ENCODE measurements around the gene LPP.

The LPP gene

DNA sequence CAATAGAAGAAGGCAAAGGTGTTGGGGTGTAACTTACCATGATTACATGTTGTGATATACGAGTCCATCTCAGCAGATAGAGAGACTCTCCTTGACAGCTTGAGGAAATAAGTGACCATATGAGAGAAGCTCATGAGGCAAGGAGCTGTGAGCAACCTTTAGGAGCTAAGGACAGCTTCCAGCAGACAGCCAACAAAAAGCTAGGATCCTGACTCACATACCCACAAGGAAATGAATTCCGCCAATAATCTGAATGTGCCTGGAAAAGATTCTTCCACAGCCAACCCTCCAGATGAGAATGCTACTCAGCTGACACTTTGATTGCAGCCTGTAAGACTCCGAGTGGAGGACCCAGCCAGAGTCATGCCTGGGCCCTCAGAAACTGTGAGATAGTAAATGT, 678.2 kb downstream of the LPP start:
- DNase-seq (ENCODE audit: insufficient read length) (no peak), FAIRE-seq (no peak)
- no peak for TF ChIP-seq POLR2A (IDR thresholded peaks at IDR 0.05; ENCODE audit: low read depth, low read length)
- no peak for TF ChIP-seq TAF1 (IDR thresholded peaks at IDR 0.05; ENCODE audit: borderline replicate concordance, low read depth, low read length)
- TF ChIP-seq POLR2AphosphoS5 (IDR thresholded peaks at IDR 0.05; ENCODE audit: low read depth, low read length), result no peak

DNA sequence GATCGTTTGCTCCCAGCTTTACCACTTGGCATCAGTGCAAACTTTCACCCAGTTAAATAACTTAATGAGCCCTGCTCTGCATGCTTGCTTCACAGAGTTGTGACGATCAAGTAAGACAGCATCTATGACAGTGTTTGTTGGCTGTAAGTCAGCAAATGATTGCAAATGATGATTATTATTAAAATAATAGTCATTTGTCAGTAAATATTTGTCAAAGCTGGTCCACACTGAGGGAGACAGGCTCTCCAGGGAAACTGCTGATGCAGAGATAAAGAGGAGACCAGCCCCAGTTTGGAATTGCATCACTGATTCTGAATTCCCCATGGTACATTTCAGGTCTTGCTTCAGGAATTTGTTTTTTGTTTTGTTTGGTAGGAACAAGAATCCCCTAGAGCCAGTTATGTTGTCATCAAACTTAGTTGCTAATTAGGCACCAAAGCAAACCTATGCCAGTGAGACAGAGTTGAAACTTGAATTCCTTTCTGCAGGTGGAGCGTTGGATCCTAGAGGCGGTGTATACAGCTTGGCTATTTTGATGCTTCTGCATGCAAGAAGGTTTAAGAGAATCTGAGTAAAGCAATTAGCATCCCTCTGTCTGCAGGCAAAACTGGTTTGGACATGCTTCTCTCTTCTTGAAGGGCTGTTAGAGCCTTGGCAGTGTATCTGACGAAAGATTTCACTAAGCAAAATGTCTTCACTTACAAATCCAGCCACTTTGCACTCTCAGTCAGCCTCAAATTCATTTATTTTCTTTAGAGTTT, 679.2 kb downstream of the LPP start:
- TF ChIP-seq POLR2AphosphoS5 (IDR thresholded peaks at IDR 0.05; ENCODE audit: low read depth, low read length) (no peak), POLR2A (IDR thresholded peaks at IDR 0.05; ENCODE audit: low read depth, low read length) (no peak), TAF1 (IDR thresholded peaks at IDR 0.05; ENCODE audit: borderline replicate concordance, low read depth, low read length) (no peak)
- no peak for DNase-seq (ENCODE audit: insufficient read length)
- FAIRE-seq, result no peak

DNA sequence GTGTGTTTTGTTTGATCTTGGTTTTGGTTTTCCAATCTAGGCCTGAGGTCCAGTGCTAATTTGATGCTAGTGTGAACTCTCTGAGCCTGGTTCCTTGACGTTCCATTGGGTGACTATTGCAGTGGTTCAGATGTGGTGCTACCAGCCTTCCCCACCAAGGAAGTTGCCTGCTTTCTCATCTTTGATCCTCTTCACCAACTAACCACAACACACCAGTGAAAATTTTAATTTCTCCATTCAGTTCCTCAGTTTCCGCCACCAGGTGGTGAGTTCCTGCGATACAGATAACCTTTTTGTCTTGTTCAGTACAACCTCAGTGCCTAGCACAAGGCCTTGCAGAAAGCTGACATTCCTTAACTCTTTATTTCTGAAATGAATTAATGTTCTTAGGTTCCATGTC, 680.4 kb downstream of the LPP start:
- FAIRE-seq (no peak), DNase-seq (ENCODE audit: insufficient read length) (no peak)
- TF ChIP-seq POLR2A (IDR thresholded peaks at IDR 0.05; ENCODE audit: low read depth, low read length) (no peak), TAF1 (IDR thresholded peaks at IDR 0.05; ENCODE audit: borderline replicate concordance, low read depth, low read length) (no peak), POLR2AphosphoS5 (IDR thresholded peaks at IDR 0.05; ENCODE audit: low read depth, low read length) (no peak)

DNA sequence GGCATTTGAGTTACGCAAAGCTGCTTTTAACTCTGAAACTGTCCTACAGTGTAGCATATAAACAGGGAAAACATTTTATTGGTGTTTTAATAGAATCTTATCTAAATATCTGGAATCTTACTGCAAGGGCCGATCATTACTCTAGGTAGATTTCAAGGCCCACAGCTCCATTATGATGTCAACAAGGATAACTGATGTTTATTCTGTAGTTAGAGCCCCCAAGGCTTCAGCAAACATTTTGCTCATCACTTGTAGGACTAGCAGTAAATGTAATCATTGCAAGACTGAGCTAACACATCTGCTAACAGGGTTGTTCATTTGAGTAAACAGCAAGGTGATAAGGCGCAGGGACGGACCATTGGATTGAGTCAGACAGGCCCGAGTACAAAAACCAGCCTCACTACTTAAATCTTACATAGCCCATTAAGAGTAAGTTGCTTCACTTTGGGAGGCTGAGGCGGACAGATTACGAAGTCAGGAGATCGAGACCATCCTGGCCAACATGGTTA, 685.3 kb downstream of the LPP start:
- no peak for FAIRE-seq
- TF ChIP-seq TAF1 (IDR thresholded peaks at IDR 0.05; ENCODE audit: borderline replicate concordance, low read depth, low read length), result no peak
- no peak for TF ChIP-seq POLR2AphosphoS5 (IDR thresholded peaks at IDR 0.05; ENCODE audit: low read depth, low read length)
- TF ChIP-seq POLR2A (IDR thresholded peaks at IDR 0.05; ENCODE audit: low read depth, low read length), result no peak
- DNase-seq (ENCODE audit: insufficient read length), result no peak

DNA sequence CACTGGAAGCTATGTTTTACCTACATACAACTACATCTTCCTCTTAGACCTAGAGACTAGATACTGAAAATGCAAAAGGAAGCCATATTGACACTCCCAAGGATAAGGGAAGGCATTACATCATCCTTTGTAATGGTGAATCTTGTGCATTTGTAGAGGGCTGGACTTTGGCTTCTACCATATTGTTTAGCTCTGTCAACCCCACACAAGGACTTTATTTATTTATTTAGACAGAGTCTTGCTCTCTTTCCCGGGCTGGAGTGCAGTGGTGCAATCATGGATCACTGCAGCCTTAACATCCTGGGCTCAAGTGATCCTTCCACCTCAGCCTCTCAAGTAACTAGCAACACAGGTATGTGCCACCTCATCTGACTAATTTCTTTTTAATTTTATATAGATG, 686.3 kb downstream of the LPP start:
- no peak for TF ChIP-seq POLR2AphosphoS5 (IDR thresholded peaks at IDR 0.05; ENCODE audit: low read depth, low read length)
- TF ChIP-seq TAF1 (IDR thresholded peaks at IDR 0.05; ENCODE audit: borderline replicate concordance, low read depth, low read length), result no peak
- FAIRE-seq, result no peak
- no peak for DNase-seq (ENCODE audit: insufficient read length)

DNA sequence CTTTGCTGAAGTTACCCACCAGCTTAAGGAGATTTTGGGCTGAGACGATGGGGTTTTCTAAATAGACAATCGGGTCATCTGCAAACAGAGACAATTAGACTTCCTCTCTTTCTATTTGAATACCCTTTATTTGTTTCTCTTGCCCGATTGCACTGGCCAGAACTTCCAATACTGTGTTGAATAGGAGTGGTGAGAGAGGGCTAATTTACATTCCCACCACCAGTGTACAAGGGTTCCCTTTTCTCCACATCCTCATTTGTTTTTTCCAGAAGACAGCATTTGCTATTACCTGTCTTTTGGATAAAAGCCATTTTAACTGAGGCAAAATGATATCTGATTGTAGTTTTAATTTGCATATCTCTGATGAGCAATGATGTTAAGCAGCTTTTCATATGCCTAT, 687.9 kb downstream of the LPP start:
- DNase-seq (ENCODE audit: insufficient read length) (no peak), FAIRE-seq (no peak)
- TF ChIP-seq TAF1 (IDR thresholded peaks at IDR 0.05; ENCODE audit: borderline replicate concordance, low read depth, low read length) (no peak), POLR2A (IDR thresholded peaks at IDR 0.05; ENCODE audit: low read depth, low read length) (no peak), POLR2AphosphoS5 (IDR thresholded peaks at IDR 0.05; ENCODE audit: low read depth, low read length) (no peak)

DNA sequence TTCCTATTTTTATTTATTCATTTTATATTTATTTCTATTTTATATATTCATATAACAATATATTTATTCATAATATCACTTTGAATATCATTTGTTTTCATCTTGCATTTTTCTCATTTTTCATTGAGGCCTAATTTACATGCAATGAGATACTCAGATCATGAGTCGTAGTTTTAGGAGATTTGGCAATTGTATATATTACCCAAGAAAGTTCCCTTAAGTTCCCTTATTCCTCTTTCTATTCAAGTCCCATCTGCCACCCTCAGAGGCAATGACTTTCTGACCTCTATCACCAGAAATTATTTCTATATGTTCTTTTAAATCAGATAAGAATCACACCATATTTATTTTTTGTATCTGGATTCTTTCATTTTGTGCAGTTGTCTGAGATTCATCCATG, 688.7 kb downstream of the LPP start:
- DNase-seq (ENCODE audit: insufficient read length) (no peak), FAIRE-seq (no peak)
- TF ChIP-seq POLR2AphosphoS5 (IDR thresholded peaks at IDR 0.05; ENCODE audit: low read depth, low read length) (no peak), TAF1 (IDR thresholded peaks at IDR 0.05; ENCODE audit: borderline replicate concordance, low read depth, low read length) (no peak), POLR2A (IDR thresholded peaks at IDR 0.05; ENCODE audit: low read depth, low read length) (no peak)

DNA sequence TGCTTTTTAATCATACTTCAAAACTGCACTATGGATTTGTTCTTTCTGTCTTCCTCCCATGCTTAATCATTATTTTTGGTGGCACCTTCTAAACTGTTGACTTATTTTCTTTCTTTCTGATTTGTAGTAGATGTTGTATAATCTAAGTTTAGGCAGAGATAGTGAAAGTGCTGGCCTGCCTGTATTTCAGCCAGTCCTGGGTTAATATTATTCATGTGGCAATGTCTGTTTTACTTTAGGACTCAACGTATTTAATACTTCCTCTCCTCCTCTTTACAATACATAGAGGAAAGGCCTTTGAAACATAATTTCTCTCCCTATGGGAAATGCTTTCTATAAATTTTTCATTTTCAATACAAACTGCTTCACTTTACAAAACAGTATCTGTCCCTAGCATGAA, 690.1 kb downstream of the LPP start:
- no peak for TF ChIP-seq POLR2AphosphoS5 (IDR thresholded peaks at IDR 0.05; ENCODE audit: low read depth, low read length)
- no peak for TF ChIP-seq POLR2A (IDR thresholded peaks at IDR 0.05; ENCODE audit: low read depth, low read length)
- TF ChIP-seq TAF1 (IDR thresholded peaks at IDR 0.05; ENCODE audit: borderline replicate concordance, low read depth, low read length), result no peak
- DNase-seq (ENCODE audit: insufficient read length) (no peak), FAIRE-seq (no peak)

DNA sequence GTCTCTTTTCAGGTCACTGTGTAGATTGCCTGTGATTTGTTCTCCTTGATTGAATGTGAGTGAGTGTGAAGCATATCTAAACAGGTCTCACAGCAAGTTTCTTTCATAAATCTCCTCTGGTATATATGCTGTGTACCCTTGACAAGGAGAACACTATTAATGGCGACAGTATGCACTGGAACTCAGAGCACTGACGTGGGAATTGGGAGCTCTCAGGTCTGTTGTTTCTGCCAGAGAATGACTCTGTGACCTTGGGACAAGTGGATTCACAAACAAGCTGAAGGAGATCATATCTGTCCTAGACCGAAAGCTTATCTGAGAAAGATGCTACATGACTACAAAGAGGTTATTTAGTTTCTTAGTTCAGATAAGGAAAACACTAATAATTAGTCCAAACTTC, 691.6 kb downstream of the LPP start:
- no peak for FAIRE-seq
- TF ChIP-seq TAF1 (IDR thresholded peaks at IDR 0.05; ENCODE audit: borderline replicate concordance, low read depth, low read length) (no peak), POLR2A (IDR thresholded peaks at IDR 0.05; ENCODE audit: low read depth, low read length) (no peak), POLR2AphosphoS5 (IDR thresholded peaks at IDR 0.05; ENCODE audit: low read depth, low read length) (no peak)
- no peak for DNase-seq (ENCODE audit: insufficient read length)

DNA sequence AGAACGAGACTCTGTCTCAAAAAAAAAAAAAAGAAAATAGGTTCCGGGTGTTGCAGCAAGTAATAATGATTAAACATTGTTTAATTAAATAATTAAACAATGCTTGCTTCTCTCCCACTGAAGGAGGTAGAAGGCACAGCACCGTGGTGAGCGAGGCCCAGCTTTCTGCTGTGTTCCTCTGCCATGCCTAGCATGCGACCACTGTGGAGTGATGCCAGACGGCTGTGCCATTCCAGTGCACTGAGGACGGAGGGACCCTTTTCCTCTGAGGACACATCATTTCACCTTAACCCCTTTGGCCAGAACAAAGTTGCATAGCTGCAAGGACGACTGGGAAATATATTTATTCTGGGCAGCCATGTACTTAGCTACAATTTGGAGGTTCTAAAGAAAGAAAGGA, 695.0 kb downstream of the LPP start:
- no peak for DNase-seq (ENCODE audit: insufficient read length)
- TF ChIP-seq POLR2AphosphoS5 (IDR thresholded peaks at IDR 0.05; ENCODE audit: low read depth, low read length), result no peak
- TF ChIP-seq TAF1 (IDR thresholded peaks at IDR 0.05; ENCODE audit: borderline replicate concordance, low read depth, low read length), result no peak
- no peak for TF ChIP-seq POLR2A (IDR thresholded peaks at IDR 0.05; ENCODE audit: low read depth, low read length)

DNA sequence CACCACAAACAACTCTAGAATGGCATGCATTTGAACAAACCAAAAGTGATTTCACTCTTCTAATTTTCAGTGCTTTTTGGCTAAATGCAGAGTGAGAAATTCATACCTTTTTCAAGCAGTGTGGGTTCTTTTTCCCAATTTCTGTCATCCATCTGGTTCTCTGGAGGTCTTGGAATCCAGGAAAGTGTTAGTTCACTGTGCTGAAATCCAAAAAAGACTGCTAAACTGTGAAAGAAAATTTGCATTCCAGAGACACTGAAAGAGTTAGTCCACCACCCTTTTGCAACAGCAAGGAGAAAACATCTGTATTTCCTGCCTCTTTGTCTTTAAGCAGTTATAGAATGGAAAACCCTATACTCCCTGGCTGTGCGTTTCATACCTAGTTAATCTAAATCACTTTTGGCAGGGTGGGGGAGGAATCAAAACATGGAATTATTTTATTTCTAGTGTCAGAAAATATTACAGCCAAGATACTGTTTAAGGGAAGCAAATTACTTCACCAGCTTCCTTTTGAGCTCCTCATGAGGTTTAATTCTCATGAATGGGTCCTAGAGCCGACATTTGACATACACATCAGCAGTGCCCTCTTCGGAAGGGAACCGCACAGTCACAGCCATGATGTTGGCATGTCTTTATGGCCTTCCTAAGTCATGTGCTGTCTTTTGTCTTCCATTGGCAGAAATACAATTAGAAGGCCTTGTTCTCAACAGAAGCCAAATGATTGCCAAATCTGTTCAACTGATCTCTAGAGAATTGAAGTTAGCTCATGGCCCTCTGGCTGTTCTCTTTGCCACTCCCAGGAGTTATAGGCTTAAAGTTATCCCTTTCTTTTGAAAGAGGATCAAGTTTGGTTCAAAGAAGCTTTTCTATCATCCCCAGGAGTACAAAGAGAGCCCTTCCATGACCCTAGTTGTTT, 700.2 kb downstream of the LPP start:
- DNase-seq (ENCODE audit: insufficient read length), result no peak
- FAIRE-seq, result no peak
- TF ChIP-seq POLR2AphosphoS5 (IDR thresholded peaks at IDR 0.05; ENCODE audit: low read depth, low read length), result no peak
- TF ChIP-seq TAF1 (IDR thresholded peaks at IDR 0.05; ENCODE audit: borderline replicate concordance, low read depth, low read length), result no peak
- TF ChIP-seq POLR2A (IDR thresholded peaks at IDR 0.05; ENCODE audit: low read depth, low read length), result no peak

More for the DNA sequence above, 695.0 kb downstream of the LPP start:
- FAIRE-seq, result no peak
